Skeletal muscle satellite cell (primary cell): ENCODE results near the gene TM4SF5.
"Not testable (repeated sequence)": the region's sequence is repeated elsewhere in the genome, so short reads cannot be mapped to it uniquely, and the experiment has no call there.

ENCODE experiments used
- H3K27me3 ChIP-seq: 2 replicates; pipeline ENCODE4 v1.7.0; 2013; ENCODE audit warnings: low read length; ENCODE audit not compliant: control insufficient read depth, insufficient read depth
- H3K36me3 ChIP-seq: 2 replicates; pipeline ENCODE4 v1.7.0; 2013; ENCODE audit warnings: mild to moderate bottlenecking, control low read depth, low read length; ENCODE audit not compliant: insufficient read depth
- H3K4me1 ChIP-seq: 2 replicates; pipeline ENCODE4 v1.7.0; 2013; ENCODE audit warnings: low read length; ENCODE audit not compliant: control insufficient read depth, insufficient read depth
- H3K4me2 ChIP-seq: 2 replicates; pipeline ENCODE4 v1.7.0; 2013; ENCODE audit warnings: mild to moderate bottlenecking, low read length
- H3K4me3 ChIP-seq: 2 replicates; pipeline ENCODE4 v1.7.0; 2013; ENCODE audit warnings: low read length
- H3K9ac ChIP-seq: 2 replicates; pipeline ENCODE4 v1.7.0; 2013; ENCODE audit warnings: mild to moderate bottlenecking, low read depth, low read length, moderate library complexity
- H3K9me3 ChIP-seq: replicated peaks from 2 replicates; pipeline ENCODE4 v1.7.0; 2013; ENCODE audit warnings: mild to moderate bottlenecking, control low read depth, low read length

Gene TM4SF5

GRCh38 chr17:4815043-4815675, 43.5 kb downstream of the TM4SF5 start:
- no peaks in the 10 kb centered on the region for H3K9me3 ChIP-seq
- no peak overlapping the region for H3K4me3 ChIP-seq
- no peak overlapping the region for H3K4me2 ChIP-seq
- no peaks in the 10 kb centered on the region for H3K4me1 ChIP-seq
- peaks cover 18% of the 10 kb centered on the region for H3K36me3 ChIP-seq
- H3K9ac ChIP-seq, result no peak overlapping the region
- no peaks in the 10 kb centered on the region for H3K27me3 ChIP-seq

GRCh38 chr17:4816826-4817225, 45.1 kb downstream of the TM4SF5 start:
- Histone ChIP-seq H3K4me2 (no peak overlapping the region), H3K4me3 (no peak overlapping the region), H3K9me3 (no peaks in the 10 kb centered on the region), H3K4me1 (no peaks in the 10 kb centered on the region), H3K9ac (no peak overlapping the region), H3K36me3 (peaks cover 23% of the 10 kb centered on the region), H3K27me3 (no peaks in the 10 kb centered on the region)

- peaks cover 29% of the 10 kb centered on the region for H3K36me3 ChIP-seq
- H3K9ac ChIP-seq, result no peak overlapping the region
- no peak overlapping the region for H3K4me3 ChIP-seq
- no peaks in the 10 kb centered on the region for H3K4me1 ChIP-seq
- no peaks in the 10 kb centered on the region for H3K27me3 ChIP-seq
- H3K4me2 ChIP-seq, result no peak overlapping the region
- H3K9me3 ChIP-seq, result no peaks in the 10 kb centered on the region
Observed at GRCh38 chr17:4818276-4818675, 46.6 kb downstream of the TM4SF5 start.

GRCh38 chr17:4822835-4823234, 51.1 kb downstream of the TM4SF5 start:
- Histone ChIP-seq H3K9me3 (no peaks in the 10 kb centered on the region), H3K4me3 (no peak overlapping the region), H3K36me3 (peaks cover 14% of the 10 kb centered on the region), H3K9ac (no peak overlapping the region), H3K4me2 (no peak overlapping the region), H3K4me1 (no peaks in the 10 kb centered on the region), H3K27me3 (no peaks in the 10 kb centered on the region)

GRCh38 chr17:4823373-4824089, 51.8 kb downstream of the TM4SF5 start:
- Histone ChIP-seq H3K9ac (no peak overlapping the region), H3K36me3 (peaks cover 14% of the 10 kb centered on the region), H3K9me3 (no peaks in the 10 kb centered on the region), H3K27me3 (no peaks in the 10 kb centered on the region), H3K4me3 (no peak overlapping the region), H3K4me1 (no peaks in the 10 kb centered on the region), H3K4me2 (no peak overlapping the region)

- H3K27me3 ChIP-seq, result no peaks in the 10 kb centered on the region
- H3K4me3 ChIP-seq, result no peak overlapping the region
- no peak overlapping the region for H3K9ac ChIP-seq
- H3K4me1 ChIP-seq, result no peaks in the 10 kb centered on the region
- no peak overlapping the region for H3K4me2 ChIP-seq
- peaks cover 9% of the 10 kb centered on the region for H3K36me3 ChIP-seq
- H3K9me3 ChIP-seq, result no peaks in the 10 kb centered on the region
Observed at GRCh38 chr17:4827399-4827798, 55.7 kb downstream of the TM4SF5 start.

GRCh38 chr17:4832829-4833177, 61.1 kb downstream of the TM4SF5 start:
- peaks cover 13% of the 10 kb centered on the region for H3K4me1 ChIP-seq
- H3K9ac ChIP-seq, result peak overlapping the region; percentile 88
- H3K4me2 ChIP-seq, result peak overlapping the region; percentile 97
- not testable (repeated sequence) for H3K9me3 ChIP-seq, H3K36me3 ChIP-seq, H3K27me3 ChIP-seq
- peak overlapping the region; percentile 90 for H3K4me3 ChIP-seq
